Spleen (tissue), 7 donors: Measurements from ENCODE around the gene PAPPA2.

ENCODE experiments used
- POLR2AphosphoS5 ChIP-seq, 3 donors: sonication (generic); formaldehyde crosslinking; IDR thresholded peaks; one replicate each; pipeline ENCODE4 v1.5.1; 2017; ENCODE audit warnings: antibody characterized with exemption in 3 of 3
- TF ChIP-seq, protein P1 (sequence below), 11 experiments: fragments of 200-600 bp in 7 of 11; fragments of 450-650 bp in 4 of 11; sonication (generic) in 4 of 11; IDR thresholded peaks in 8 of 11; conservative IDR thresholded peaks in 3 of 11; 1 replicate in 7 of 11; 2 replicates in 4 of 11; pipeline versions ENCODE4 v1.4.0 to v1.8.0; 2016 to 2021; ENCODE audit warnings: antibody characterized with exemption in 11 of 11, inconsistent platforms in 4 of 11, mild to moderate bottlenecking in 1 of 11
- donor health status: DM: no; HTN: no; CAD: no; lungs with moderate emphysema.
- donor health status: DM: no; HTN: no; CAD: no.
- donor health status: DM: no; HTN: no; CAD: no.

DNA sequence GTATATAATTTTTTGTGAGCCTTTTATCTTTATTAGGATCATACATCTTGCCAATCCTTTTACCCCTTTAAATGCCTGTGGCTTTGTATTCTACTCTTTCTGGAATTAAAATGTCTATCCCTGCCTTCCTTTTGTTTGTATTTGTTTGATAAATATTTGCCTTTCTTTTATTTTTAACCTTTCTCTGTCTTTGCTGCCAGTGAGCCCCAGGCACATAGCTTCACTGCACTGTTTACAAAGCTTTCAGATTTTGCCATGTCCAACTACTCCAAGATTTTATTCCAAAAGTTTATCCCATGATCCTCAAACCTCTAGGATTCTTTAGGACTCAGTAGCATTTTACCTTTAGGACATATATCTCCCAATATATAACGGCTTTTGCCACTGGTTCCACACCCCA lies 281.2 kb downstream of the PAPPA2 start:
- TF ChIP-seq, protein P1, sequence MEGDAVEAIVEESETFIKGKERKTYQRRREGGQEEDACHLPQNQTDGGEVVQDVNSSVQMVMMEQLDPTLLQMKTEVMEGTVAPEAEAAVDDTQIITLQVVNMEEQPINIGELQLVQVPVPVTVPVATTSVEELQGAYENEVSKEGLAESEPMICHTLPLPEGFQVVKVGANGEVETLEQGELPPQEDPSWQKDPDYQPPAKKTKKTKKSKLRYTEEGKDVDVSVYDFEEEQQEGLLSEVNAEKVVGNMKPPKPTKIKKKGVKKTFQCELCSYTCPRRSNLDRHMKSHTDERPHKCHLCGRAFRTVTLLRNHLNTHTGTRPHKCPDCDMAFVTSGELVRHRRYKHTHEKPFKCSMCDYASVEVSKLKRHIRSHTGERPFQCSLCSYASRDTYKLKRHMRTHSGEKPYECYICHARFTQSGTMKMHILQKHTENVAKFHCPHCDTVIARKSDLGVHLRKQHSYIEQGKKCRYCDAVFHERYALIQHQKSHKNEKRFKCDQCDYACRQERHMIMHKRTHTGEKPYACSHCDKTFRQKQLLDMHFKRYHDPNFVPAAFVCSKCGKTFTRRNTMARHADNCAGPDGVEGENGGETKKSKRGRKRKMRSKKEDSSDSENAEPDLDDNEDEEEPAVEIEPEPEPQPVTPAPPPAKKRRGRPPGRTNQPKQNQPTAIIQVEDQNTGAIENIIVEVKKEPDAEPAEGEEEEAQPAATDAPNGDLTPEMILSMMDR (IDR thresholded peaks at IDR 0.05 in 8 of 11, conservative IDR thresholded peaks at IDR 0.05 in 3 of 11), result no peak
- no peak for TF ChIP-seq POLR2AphosphoS5 (IDR thresholded peaks at IDR 0.05)
